Measurements from ENCODE around the gene TMEM138.

GRCh38 chr11:61414547-61414946 lies 52.4 kb downstream of the TMEM138 start:
- TF ChIP-seq CTCF (conservative IDR thresholded peaks at IDR 0.05; ENCODE audit: low read depth, low read length) (no peak), POLR2A (IDR thresholded peaks at IDR 0.05; ENCODE audit: low read depth, low read length) (no peak), CEBPB (IDR thresholded peaks at IDR 0.05; ENCODE audit: low read depth, low read length) (no peak), USF2 (IDR thresholded peaks at IDR 0.05; ENCODE audit: low read depth, low read length) (no peak), CHD1 (IDR thresholded peaks at IDR 0.05; ENCODE audit: low read depth, low read length) (no peak), RAD21 (IDR thresholded peaks at IDR 0.05; ENCODE audit: low read length) (no peak)

All from IMR-90 (cell line).